Measurements from ENCODE around the gene PRRC1.
"Not testable (repeated sequence)": the region's sequence is repeated elsewhere in the genome, so short reads cannot be mapped to it uniquely, and the experiment has no call there.

Gene PRRC1

GRCh38 chr5:127568166-127568565, 50.7 kb downstream of the PRRC1 start:
- no peak overlapping the region for H3K4me3 ChIP-seq (ENCODE audit: low read length)
- no peak for DNase-seq (ENCODE audit: low read depth)
- TF ChIP-seq CTCF (conservative IDR thresholded peaks at IDR 0.05; ENCODE audit: low read depth, low read length), result no peak

GRCh38 chr5:127569471-127569870, 52.0 kb downstream of the PRRC1 start:
- H3K4me3 ChIP-seq (ENCODE audit: low read length); DNase-seq (ENCODE audit: low read depth): not testable (repeated sequence)

- no peak for TF ChIP-seq CTCF (conservative IDR thresholded peaks at IDR 0.05; ENCODE audit: low read depth, low read length)
- H3K4me3 ChIP-seq (ENCODE audit: low read length), result no peak overlapping the region
- DNase-seq (ENCODE audit: low read depth), result no peak
Measured at GRCh38 chr5:127571314-127572131, 54.1 kb downstream of the PRRC1 start.

- H3K4me3 ChIP-seq (ENCODE audit: low read length), result no peak overlapping the region
- DNase-seq (ENCODE audit: low read depth), result no peak
- peak; percentile 35 for TF ChIP-seq CTCF (conservative IDR thresholded peaks at IDR 0.05; ENCODE audit: low read depth, low read length)
Measured at GRCh38 chr5:127572930-127573329, 55.5 kb downstream of the PRRC1 start.

DNA sequence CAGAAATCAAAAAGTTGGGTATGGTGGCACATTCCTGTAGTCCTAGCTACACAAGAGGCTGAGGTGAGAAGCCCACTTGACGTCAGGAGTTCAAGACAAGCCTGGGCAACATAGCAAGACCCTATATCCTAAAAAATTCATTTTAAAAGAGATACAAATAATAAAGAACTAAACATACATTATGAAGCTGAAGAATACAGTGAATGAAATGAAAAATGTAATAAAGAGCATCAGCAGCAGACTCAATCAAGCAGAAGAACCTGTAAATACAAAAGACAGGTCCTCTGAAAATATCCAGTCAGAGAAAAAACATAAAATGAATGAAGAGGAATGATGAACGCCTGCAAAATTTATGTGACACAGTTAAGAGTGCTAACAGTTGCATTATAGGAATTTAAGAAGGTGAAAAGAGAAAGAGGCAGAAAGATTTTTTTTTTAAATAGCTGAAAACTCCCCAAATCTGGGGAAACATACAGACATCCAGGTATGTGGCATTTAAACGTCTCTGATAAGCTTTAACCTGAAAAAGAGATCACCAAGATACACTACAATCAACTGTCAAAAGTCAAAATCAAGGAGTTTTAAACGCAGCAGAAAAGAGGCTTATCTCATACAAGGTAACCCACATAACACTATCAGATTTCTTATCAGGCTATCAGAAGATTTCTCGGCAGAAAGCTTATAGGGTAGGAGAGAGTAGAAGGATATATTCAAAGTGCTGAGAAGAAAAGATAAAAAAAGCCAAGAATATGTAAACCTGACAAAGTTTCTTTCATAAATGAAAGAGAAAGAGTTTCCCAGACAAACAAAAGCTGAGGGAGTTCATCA, 57.6 kb downstream of the PRRC1 start:
- H3K4me3 ChIP-seq (ENCODE audit: low read length), result no peak overlapping the region
- no peak for DNase-seq (ENCODE audit: low read depth)
- TF ChIP-seq CTCF (conservative IDR thresholded peaks at IDR 0.05; ENCODE audit: low read depth, low read length), result no peak

DNA sequence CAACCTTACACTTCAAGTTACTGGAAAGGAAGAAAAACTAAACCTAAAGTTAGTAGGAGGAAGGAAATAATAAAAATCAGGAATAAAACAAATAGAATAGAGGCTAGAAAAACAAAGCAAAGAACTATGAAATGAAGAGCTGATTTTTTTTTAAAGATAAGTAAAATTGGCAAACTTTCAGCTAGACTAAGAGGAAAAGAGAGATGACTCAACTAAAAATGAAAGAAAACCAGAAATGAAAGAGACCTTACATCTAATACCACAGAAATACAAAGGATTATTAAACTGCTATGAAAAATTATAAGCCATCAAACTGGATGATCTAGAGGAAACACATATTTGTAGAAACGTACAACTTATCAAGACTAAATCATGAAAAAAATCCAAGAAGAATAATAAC, 60.0 kb downstream of the PRRC1 start:
- no peak for DNase-seq (ENCODE audit: low read depth)
- no peak for TF ChIP-seq CTCF (conservative IDR thresholded peaks at IDR 0.05; ENCODE audit: low read depth, low read length)
- no peak overlapping the region for H3K4me3 ChIP-seq (ENCODE audit: low read length)

DNA sequence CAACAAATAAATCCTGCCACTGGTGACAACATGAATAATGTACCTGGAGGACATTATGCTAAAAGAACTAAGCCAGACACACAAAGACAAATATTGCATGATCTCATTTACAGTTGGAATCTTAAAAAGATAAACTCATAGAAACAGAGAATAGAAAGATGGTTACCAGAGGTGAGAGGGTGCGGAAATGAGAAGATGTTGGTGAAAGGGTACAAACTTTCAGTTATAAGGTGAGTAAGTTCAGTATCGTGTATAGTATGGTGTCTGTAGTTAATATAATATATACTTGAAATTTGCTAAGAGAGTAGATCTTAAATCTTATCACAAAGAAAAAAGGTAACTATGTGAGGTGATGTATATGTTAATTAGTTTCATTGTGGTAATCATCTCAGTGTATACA, 63.3 kb downstream of the PRRC1 start:
- TF ChIP-seq CTCF (conservative IDR thresholded peaks at IDR 0.05; ENCODE audit: low read depth, low read length), result no peak
- no peak overlapping the region for H3K4me3 ChIP-seq (ENCODE audit: low read length)
- DNase-seq (ENCODE audit: low read depth), result no peak
